ENCODE measurements around the gene BTN2A1. TPM values are rescaled to one million over a fixed set of nuclear protein-coding genes. Genes with fewer than 3 reads are reported as not detected.
A peak's percentile ranks its signal among the peaks of the same experiment; 100 is the strongest.

BTN2A1 gene
- total RNA-seq, 1 experiment from 2014 or later = 8.5 TPM

DNA sequence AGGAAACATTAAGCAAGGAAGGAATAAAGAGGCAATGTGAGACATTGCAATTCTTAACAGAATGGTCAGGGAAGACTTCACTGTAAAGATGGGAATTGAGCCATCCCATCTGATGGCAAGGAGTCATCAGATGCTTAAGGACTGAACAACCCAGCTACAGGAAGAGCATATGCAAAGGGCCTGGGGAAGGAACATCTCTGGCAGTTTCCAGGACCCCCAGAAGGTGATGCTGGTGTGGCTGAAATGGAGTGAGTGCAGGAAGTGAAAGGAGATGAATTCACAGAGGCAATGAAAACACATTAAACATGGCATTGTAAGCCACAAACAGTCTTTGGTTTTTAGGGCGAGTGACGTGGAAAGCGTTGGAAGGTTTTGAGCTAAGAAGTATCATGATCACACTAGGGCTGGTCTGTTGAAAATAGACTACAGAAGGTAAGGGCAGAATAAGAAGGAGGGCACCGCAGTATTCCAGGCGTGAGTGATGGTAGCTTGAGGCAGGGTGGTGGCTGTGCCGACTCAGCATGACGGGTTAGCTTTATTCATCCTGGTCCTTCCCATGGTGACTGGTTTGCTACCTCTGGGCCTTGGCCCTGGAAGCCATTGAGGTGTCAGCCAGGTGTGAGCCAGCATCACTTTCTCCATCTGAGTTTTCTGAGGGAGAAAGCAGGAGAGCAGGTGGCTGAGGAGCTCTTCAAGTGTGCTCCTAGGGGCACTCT, 6.8 kb downstream of the BTN2A1 start:
- DNase-seq (ENCODE audit: low read depth) = no peak

DNA sequence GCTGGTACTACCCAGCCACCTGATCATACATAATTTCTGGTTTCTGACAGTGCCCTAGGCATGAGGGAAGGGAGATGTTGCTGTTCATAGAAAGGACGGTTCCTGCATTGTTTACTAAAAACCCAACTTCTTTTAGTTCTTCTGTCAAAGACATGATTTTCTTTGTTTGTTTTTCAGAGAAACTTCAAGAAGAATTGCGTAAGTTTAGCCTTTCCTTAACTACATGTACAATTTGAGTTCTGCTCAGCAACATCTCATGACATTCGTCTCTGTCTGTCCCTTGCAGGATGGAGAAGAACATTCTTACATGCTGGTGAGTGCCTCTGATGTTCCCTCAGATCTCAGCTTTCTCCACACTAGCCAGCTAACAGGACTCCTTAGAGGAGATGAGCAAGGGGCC, 8.0 kb downstream of the BTN2A1 start:
- no peak for DNase-seq (ENCODE audit: low read depth)

DNA sequence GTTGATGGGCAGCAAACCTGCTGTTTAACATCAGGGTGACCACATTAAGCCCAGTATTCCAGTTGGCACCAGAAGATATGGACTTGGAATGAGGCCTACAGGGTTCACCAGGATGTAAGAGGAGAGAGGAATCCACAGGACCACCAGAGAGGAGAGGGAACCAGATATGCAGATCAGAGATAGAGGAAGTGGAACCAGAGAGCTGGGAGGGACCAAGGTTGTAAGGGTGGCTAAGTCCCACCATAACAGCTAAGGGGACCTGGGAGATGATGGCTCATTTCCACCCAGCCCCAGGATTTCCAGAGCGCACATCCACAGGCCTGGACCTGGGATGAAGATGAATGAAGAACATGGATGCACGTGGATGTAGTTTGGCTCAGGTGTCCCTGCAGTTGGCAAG, 11.1 kb downstream of the BTN2A1 start:
- no peak for DNase-seq (ENCODE audit: low read depth)

DNA sequence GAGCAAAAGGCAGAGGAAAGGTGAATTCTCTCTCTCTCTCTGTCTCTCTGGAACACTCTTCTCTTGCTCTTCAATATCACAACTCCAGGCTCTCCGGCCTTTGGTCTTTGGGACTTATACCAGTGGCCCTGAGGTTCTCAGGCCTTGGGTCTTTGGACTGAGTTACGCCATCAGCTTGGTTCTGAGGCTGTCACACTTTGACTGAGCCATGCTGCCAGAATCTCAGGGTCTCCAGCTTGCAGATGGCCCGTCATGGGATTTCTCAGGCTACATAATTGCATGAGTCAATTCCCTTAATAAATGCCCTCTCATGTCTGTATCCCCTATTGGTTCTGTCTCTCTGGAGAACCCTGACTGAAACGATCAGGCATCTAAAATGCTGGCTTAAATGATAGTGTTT, 12.9 kb downstream of the BTN2A1 start:
- no peak for DNase-seq (ENCODE audit: low read depth)

DNA sequence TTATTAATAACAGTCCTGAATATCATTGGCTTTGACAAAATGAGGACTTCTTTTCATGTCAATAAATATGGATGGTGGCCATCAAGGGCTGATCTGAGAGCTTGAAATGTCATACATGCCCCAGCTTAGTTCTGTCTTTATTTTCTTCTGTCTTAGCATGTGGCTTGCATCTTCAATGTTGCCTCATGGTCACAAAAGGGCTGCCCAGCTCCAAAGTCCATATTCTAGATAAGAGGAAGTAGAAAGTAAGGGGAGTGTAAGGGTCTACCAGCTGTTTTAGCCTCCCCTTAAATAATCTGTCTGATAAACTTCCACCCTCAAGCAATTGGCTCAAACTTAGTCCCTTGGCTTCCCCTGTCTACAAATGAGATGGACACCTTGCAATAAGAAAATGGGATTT, 14.2 kb downstream of the BTN2A1 start:
- no peak for DNase-seq (ENCODE audit: low read depth)

DNA sequence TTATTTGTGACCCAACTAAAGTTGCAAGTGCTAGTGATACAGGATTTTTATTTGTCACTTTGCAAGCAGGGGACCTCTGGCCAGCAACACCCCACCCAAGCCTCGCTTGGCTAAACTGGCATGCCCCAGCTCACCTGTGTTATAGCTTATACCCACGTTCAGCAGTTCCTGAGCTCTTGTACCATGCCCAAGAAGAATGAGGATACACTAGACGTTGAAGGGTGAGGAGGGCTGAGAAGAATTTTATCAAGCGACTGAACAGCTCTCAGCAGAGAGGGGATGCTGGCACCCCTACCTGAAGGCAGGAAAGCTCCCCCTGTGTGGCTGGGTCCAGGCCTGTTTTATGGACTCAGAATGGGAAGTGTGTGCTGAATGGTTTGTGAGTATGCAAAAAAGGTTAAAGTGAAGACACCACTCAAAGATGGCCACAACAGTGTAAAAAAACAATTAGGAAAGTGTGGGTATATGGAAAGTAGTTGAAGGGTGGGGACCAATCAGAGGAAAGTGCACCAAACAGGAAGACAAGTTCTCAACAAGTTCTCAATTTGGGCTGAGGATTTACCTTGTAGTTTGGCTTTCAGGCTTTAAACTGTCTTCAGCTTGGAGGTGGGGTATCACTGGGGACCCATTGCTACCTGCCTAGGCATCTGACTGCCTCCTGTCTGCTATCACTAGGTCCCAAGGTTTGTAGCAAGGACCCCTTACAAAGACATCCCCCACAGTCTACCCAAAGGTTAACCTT, 15.0 kb downstream of the BTN2A1 start:
- no peak for DNase-seq (ENCODE audit: low read depth)

DNA sequence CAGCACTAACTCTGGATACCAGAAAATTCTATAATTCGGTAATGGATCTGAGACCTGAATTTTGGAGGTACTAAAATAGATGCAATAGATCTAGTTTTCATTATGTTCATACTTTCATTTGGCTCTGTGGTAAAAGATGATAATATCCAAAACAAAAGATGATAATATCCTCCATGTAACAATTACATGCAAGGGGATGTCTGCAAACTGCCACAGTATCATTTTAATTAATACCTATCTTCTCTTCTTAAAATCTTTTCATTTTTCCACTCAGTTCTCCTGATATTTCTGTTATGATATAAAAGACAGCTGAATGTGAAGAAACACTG, 15.6 kb downstream of the BTN2A1 start:
- DNase-seq (ENCODE audit: low read depth) = no peak

DNA sequence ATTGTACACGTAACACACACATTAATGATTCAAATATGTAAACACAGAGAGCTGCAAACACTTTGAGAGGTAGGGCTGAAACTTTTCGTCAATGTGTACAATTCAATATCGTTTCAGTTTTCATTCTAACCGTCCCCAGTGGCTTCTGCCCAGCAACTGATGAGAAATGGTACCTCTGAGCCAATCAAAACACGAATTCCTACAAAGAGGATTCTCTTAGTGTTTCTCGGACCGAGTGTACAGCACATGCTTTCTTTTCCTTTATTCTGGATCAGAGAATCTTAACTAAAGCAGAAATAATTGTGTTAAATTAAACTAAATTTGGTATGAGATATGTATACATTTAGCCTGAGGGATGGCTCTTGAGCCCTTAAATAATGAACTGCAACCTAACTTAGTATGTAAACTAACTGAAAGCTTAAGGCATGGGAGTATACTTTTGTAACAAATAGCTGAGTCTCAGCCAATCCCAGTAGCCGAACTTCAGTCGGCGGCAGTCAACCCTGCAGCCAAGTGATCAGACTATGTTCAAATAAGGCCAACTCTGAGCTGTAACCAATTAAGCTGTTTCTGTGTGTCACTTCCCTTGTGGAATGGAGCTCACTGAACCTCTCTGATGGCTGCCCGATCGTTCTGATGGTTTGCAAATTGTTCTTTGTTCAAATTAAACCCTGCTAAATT, 16.1 kb downstream of the BTN2A1 start:
- peak; percentile 96 for DNase-seq (ENCODE audit: low read depth)

DNA sequence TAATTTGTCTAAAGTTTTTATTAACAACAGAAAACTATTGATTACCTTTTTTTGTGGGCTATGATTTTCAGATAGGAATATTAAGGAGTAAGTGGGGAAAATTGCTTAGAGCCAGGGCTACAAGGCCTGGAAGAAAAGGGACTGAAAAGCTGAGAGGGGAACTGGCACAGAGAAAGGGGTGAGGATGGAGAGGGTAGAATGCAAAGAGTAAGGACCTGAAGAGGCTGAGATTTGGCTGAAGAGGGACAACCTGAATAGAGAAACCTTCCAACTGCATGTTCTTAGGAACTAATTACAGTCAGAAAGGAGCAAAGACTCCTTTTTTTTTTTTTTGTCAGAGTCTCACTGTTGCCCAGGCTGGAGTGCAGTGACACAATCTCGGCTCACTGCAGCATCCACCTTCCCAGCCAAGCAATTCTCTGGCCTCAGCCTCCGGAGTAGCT, 16.7 kb downstream of the BTN2A1 start:
- no peak for DNase-seq (ENCODE audit: low read depth)

DNA sequence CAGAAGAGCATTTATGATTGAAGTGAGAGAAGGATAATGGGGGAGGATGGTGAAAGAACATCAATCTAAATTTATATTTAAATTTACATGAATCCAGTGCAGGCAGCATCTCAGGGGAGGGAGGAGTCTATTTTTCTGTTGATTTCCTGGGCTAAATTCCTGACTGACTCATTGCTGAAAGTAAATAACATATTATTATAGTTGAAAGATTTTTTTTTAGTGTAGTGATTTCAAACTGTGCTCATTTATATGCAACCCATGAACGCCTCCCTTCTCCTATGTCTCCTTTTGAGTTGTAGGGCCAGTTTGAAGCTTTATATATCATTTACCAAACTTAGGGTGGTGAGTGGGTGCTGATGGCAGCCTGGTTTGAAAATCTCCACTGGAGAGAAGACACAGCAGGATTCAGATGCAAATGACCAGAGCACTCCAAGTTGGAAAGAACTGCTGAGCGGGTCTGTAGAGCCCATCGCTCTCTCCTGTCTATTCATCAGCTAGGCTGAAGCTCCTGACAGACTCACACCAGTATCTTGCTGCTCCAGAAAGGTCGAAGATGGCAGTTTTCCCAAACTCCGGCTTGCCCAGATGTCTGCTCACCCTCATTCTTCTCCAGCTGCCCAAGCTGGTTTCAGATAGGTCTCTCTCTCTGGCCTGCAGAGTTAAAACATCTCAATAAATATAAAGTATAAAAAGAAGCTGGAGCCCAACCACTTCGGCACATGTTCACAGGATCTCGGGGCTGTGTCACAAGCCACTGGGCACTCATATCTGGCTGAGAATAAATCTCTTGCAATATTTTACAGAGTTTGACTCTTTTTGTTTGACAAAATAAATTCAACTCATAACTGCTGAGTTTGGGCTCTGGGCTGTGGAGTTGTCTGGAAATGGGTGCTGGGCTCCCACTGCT, 18.3 kb downstream of the BTN2A1 start:
- DNase-seq (ENCODE audit: low read depth) = no peak

DNA sequence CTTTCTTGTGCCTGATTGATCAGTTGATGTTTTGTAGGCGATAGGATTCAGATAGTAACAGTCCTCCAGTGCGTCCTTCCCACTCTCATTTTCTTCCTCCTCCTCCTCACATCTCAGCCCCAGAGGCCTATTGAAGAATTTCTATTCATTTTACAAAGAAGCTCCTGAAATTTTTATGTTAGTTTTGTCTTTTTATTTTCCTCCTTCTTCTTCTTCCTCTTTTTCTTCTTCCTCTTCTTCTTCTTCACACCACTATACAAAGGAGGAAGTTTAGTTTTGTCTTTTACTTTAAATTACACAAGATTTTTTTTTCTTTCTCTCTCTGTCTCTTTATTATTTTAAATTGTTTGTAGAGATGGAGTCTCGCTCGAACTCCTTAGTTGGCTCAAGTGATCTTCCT, 19.1 kb downstream of the BTN2A1 start:
- DNase-seq (ENCODE audit: low read depth) = no peak

DNA sequence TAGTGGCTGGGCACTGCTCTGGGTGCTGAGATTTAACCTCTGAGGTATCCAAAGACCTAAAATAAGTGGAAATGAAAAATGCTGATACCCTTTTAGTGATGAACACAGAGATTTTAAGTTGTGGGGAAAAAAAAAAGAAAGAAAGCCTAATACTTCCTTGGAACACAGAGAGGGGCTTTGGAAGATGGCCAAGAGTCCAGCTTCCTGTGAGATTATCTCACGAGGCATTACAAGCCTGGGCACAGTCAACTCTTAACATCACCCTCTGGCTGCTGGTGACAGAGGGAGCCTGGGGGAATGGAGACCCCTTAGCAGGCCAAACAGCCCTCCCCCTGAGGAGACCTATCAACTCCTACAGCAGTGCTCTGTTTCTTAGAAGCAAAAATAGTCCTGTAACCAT, 19.7 kb downstream of the BTN2A1 start:
- no peak for DNase-seq (ENCODE audit: low read depth)

DNA sequence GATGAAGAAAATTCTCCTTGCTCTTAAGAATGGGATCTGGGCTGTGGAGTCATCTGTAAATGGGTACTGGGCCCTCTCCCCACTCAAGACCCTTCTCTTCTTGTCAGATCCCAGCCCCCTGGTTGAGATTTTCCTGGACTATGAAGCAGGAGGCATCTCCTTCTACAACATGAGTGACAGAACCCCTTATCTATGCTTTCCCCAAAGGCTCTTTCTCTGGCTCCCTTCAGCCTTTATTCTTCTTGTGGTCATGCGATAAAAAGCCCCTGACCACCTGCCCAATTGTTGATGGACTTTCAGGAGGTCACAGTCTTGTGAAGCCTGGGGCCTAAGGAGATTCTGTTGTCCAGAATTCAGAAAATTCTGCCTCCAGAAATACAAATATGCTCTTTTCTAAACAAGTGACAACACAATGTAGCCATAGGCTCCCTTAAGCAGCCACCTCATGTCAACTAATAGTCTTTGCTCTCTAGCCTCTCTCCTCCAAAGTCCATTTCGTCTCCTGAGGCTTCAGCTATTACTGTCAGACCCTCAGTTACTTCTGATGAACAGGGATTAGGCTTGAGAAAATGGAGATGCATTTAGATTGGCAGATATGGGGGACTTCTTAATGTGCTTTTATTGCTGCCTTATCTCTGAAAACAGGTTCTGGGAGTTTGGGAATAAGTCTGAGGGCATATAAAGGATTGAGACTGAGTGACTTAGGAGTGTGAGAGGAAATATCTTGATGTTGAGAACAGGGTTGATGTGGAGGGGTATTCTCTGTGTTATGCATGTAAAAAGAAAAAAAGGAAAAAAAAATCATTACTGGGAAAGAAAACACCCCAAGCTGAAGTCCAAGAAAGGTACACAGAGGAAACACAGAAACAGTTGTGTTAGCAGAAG, 20.6 kb downstream of the BTN2A1 start:
- no peak for DNase-seq (ENCODE audit: low read depth)

DNA sequence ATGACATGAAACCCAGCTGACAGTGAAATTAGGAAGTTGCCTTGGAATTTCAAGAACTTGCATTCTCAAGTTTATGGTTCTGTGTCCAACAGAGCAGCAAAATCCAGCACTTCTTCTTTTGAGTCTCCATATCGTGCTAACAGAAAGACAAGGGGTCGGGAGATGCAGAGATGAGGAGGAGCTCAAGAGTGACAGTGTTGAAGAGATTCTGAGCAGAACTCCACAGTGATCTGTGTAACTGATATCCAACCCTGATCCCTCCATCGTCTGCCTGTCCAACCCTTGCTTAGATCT, 21.2 kb downstream of the BTN2A1 start:
- DNase-seq (ENCODE audit: low read depth) = no peak

DNA sequence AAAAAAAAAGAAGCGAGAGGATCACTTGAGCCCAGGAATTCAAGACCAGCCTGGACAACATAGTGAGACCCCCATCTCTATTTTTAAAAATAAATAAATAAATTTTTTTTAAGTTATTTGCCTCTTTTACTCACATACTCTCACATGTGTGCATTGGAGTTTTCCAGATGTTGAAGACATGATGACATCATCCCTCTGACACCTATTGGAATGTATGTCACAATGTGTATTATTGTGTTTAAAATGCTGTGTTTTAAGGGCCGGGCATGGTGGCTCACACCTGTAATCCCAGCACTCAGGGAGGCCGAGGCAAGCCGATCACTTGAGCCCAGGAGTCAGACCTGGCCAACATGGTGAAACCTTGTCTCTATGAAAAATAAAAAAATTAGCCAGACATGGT, 24.6 kb downstream of the BTN2A1 start:
- no peak for DNase-seq (ENCODE audit: low read depth)

DNA sequence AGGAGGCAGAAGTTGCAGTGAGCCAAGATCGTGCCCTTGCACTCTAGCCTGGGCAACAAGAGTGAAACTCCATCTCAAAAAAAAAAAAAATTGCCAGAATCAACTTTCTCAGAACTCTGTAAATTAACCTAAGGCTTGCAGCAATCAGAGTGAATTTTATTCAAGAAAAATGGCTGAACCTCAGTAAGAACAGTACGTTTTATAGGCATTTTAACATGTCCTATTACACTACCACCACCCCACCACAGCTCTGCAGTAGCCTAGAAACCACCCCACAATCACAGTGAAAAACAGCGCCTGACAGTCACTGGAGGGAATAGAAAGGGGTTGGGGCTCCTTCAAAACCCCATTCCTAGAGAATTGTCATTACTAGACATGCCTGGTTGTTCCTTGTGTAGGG, 26.0 kb downstream of the BTN2A1 start:
- no peak for DNase-seq (ENCODE audit: low read depth)

DNA sequence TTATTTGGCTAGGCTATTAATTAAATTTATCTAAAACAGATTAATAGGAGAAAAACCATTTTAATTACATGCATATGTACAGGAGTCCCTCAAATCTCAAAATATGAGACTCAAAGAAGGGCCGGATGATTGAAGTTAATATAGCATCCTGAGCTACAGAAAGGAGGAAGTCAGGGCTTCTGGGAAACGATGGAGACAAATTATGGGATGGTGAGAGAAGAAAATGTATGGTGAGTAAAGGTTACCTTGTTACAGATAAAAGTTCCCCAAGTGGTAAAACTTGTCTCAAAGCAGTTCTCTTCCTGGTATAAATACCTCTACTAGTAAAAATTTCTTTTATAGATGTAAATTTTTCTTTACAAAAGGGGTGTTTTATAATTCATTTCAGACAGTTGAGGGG, 26.4 kb downstream of the BTN2A1 start:
- DNase-seq (ENCODE audit: low read depth) = no peak

DNA sequence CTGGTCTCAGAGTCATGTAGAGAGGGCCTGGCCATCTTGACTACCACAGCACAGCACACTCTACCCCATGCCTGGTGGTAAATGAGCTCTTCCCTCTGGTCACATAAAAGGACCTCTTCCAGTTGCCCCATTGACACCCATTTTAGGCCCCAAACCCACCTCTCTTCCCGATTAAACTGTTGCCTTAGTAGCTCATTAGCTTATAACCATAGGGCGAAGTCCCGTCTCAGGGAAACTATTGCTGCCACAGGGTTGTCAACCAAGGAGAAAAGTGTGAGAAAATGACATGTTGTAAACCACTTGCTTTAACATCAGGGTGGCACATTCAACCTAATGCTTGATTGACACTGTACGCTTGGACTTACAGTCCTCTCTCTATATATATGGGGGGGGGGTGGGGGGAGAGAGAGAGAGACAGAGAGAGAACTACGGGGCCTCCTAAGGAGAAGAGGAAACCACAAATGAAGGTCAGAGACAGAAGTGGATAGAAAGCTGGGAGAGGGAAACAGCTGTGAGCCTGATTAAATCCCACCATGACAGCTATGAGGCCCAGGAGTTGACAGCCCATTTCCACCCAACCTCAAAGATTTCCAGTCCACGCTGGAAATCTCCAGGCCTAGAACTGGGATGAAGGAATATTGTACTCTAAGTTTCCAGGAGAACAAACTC, 27.5 kb downstream of the BTN2A1 start:
- no peak for DNase-seq (ENCODE audit: low read depth)

DNA sequence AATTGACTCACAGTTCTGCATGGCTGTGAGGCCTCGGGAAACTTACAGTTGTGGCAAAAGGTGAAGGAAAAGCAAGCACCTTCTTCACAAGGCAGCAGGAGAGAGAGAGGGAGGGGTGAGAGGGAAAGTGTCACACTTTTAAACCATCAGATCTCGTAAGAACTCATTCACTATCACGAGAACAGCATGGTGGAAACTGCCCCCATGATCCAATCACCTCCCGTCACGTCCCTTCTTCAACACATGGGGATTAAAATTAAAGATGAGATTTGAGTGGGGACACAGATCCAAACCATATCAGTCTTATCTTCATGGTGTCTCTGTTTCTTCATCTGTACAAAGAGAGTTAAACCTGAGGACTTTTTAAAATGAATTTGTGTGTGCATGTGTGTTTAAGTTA, 28.6 kb downstream of the BTN2A1 start:
- DNase-seq (ENCODE audit: low read depth) = no peak

DNA sequence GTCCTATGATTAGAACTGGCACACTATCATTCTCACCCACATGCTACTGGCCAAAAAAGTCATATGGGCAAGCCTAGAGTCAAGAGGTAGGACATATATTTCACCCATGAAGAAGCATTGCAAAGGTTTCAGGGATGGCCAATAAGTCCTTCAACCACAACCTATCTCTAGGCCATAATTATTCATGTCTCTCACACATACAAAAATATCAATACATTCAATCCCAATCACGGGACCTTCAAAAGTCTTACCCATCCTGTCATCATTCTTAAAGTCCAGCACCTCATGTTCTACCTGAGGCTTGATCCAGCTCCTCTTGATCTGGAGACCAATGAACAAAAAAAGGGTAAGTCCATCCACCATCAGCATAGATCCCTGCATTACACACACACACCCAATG, 29.7 kb downstream of the BTN2A1 start:
- no peak for DNase-seq (ENCODE audit: low read depth)
